Amniotic epithelial cell (primary cell): ENCODE data around the gene S100PBP.

ENCODE experiments used
- DNase-seq: peaks from one replicate; pipeline ENCODE4 v3.0.0-alpha.2; 2010; ENCODE audit warnings: low read depth

S100PBP gene

DNA sequence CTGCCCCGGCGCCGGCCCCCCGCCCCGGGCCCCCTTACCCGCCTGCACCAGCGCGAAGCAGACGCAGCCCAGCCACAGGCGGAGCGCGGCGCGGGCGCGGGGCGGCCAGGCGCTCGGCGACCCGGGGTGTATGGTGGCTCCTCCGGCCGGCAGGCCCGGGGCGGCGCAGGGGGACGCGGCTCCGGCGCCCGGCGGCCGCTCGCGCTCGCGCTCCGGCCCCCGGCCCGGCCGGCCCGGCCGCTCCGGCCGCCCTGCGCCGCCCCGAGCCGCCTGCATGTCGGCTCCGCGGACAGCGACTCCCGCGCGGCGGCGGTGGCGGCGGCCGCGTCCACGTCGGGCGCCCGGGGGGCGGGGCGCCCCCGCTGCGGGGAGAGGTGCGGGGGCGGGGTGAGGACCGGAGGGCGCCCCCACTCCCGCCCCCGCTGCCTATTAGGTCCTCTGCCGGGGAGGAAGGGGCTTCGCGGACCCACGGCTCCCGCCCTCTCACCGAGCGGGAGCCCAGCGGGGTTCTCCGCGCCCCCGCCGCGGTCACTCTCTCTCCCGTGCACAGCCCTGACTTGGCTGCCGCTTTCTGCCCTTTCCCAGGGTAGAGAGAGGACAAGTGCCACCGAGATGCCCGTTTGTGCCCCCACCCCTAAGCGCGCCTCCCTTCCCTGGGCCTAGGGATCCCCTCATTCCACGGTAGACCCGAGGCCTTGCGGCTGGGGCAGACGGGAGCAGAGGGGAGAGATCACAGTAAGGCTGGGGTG lies 53.3 kb downstream of the S100PBP start, which contains the start of gene FNDC5:
Gene FNDC5, minus strand, starts transcription at position 298 of the 749 bp plus-strand sequence.
- no peak for DNase-seq

DNA sequence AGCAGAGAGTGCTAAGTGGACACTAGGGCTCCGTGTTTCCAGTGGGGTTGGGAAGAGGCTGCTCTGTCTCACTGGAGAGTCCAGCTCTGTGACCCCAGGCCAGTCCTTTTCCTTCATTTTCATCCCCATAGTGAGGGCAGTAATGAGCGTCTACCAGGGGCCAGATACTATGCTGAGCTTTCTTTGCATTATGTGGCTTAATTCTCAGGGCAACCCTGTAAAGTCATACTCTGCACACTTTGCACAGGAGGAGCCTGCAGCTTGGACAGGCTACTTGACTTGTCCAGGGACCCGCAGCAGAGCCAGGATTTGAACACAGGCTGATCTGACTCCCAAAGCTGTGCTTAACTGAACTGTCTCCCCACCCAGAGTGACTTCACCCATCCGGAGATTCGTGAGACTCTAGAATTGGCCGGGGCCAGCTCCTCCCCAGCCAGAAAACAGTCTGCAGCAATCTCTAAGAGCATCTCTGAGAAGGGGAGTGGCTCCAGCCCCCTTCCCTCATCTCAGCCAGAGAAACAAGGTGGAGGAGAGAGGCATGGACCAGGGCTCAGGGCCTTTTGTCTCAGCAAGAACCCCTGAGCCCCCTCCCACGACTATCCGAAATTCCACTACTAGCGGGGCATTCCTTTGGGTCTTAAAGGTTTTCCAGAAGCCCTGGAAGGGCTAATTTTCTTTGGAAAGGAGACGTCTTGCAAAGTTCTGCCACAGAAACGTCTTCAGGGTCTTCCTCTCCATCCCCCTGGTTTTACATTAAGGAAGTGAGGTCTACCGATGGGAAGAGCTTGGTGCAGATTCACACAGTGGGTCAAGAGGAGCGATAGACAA lies 54.1 kb downstream of the S100PBP start:
- no peak for DNase-seq

DNA sequence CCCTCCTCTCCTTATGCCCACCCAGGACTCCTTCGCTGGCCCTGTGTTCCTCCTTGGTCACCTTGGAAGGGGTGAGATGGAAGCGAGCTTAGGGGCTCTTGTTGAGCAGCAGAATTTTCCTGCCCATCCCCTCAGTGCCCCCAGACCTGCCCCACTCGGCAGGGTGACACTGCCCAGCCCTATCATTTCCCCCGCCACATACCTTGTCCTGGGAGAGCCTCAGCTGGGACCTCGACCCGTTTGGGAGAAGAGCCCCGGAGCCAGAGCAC lies 54.7 kb downstream of the S100PBP start:
- DNase-seq = no peak

DNA sequence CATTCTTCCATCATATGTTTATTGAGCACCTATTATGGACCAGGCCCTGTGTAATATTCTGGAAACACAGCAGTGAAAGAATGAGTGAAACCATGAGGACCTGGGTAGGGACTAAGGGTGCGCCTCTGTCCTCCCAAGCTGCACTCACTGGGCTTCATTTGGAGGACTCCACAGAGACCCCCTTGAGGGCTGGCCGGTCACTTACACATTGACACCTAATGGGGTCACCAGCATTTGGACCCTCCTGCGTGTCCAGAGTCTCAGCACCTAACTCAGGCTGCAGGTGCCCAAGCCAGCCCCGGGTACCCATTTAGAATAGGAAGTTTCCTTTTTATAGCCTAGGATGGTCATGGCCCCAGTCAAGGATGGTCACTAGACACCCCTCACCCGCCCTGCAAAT lies 56.0 kb downstream of the S100PBP start:
- no peak for DNase-seq

DNA sequence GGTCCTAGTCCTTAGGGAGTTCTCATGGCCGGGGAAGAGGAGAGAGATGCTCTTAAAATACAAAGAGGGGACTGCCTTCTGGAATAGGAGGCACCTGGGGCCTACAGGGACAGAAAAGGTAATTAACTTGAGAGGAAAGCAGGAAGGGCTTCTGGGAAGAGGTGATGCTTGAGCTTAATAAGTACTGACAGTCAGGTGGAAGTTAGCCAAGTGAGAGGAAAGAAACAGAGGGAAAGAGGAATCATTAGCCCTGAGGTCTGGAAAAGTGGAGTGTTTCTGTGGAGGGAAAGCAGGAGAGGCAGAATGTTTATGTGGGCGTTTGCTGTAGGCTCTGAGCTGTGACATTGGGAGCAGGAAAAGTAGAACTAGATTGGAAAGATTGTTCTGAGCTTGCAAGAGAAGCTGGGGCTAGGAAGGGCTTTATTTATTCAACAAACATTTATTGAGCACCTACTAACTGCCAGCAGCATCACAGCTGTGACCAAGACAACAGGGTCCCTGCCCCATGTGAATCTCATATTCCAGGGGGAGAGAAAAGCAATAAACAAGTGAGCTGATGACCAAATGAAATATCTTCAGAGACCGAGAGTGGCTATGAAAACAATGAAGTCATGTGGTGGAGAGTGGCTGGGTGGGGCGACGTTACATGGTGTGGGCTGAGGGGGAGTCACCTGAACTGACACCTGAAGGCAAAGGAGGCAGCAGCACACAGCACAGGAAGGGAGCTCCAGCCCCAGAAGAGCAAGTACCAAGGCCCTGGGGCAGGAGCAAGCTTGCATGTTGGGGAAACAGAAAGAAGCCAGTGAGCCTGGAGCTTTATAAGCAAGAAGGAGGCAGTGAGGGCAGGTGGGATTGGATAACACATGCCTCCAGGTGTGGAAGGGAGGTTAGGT lies 57.7 kb downstream of the S100PBP start:
- no peak for DNase-seq

DNA sequence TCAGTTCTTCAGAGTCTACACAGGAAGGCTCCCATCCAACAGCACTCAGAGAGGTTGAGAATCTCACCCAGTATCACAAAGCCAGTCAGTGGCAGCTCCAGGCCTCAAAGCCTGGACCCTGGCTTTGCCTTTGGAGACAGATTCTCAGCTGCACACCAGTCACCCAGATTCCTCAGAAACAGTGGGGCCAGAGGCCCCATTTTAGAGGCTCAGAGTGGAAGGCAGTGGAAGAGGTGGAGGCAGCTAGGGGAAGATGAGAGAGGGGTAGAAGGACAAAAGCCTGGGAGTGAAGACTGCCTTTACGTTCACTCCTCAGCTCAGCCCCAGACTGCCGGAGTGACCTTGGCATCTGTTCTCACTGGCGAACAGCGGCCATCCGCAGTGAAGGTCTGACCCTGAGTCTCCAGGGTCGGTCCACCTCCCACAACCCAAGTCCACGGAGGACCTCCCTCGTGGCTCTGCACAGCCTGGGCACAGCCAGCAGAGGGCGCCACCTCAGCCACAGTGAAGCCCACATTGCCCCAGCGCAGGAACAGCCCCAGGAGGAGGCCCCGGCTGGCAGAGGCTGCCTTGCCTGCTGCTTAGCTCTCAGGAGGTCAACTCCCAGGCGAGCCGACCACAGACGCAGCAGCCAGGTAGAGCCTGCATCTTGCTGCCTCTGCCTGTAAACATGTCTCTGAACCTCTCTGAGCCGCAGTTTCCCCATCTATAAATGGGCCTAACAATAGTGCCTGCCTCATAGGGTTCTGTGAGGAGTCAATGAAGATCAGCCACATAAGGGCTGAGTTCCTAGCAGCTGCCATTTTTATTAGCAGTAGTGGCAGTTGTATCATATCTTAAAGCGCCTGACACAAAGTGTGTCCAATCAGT lies 59.1 kb downstream of the S100PBP start:
- DNase-seq = peak; percentile 40

DNA sequence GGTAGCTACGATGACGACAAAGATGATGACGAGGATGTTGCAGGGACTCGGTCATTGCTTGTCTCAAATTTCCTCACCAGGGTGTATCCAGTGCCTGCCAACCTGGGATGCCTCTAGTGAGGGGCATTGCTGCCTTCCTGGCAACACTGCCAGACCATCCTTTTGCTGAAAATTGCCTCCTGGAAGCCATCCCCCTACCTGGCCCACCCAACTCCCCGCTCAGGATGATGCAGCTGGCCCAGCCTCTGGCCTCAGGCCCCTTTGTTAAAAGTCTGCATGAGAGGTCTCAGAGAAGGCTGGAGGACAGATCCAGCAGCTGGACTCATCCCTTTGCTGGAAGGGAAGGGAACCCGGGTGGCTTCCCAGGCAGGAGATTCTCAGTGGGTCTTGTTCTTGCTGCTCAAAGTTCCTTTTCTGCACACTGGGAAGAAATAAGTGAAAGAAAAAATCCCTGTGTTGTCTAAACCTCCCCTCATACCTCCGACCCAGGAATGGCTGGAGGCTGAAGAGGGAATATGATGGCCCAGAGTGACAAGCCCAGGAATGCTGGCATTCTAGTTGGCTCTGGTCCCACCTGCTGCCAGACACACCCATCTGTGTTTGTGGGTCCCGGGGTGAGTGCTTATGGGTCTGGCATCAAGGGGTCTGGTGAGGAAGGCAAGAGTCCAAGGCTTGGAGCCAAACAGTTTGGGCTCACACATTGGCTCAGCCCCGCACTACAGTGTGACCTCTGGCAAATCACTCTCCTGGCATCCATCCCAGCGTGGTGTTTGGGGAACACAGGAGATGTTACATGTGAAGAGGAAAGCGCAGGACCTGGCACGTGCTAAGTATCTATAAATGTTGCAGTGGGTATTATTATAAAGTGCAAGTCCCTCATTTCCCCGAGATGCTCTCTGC lies 60.0 kb downstream of the S100PBP start:
- no peak for DNase-seq

DNA sequence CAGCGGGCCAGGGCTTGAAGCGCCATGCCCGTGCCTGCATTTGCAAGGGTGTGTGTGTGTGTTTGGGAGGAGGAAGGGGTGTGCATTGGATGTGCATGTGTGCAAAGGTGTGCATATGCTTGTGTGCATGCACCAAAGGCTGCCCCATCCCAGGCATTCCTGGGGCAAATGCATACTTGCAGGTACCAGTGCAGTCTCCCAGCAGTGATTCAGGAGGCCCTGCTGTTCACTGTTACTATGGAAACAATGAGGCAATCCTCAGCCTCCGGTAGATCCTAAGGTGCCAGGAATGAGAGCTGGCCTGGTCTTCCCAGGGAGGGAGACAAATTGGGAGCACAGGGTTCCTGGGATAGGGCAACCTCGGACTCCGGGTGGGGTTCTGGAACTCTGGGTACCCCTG lies 60.7 kb downstream of the S100PBP start:
- DNase-seq = peak; percentile 58

DNA sequence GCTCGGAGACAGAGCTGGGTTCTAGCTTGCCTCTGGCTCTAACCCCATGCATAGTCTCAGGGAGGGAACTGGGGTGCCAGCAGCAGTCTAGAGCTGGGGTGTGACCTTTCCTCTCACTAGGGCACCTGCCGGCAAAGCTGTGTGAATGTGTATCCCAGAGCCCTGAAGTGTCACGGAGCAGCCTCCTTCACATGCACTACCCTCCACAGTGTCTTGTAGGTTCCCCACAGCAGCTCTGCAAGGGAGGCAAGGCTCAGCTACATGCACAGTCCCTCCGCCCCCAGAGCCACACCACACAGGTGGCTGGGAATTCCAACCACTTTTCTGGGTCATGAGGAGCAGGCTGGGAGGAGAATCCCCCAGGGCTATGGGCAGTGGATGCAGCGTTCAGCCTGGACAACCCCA lies 61.2 kb downstream of the S100PBP start:
- no peak for DNase-seq

DNA sequence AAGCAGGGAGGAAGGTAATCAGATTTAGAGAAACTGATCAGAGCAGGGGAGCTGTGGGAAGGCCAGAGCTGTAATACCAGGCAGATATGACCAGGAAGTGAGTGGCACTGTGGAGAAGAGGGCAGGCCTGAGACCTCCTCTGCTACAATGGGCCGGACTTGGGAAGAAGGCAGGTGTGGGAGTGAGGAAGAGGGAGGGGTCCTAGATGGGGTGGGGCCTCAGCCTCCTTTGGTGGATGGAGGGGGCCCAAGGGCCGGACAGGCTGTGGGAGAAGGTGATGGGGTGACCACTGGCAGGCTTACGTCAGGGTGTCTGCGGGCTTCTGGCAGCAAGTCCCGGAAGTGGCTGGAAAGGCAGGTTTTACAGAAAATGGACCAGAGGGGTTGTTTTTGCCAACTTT lies 63.8 kb downstream of the S100PBP start:
- DNase-seq = no peak

DNA sequence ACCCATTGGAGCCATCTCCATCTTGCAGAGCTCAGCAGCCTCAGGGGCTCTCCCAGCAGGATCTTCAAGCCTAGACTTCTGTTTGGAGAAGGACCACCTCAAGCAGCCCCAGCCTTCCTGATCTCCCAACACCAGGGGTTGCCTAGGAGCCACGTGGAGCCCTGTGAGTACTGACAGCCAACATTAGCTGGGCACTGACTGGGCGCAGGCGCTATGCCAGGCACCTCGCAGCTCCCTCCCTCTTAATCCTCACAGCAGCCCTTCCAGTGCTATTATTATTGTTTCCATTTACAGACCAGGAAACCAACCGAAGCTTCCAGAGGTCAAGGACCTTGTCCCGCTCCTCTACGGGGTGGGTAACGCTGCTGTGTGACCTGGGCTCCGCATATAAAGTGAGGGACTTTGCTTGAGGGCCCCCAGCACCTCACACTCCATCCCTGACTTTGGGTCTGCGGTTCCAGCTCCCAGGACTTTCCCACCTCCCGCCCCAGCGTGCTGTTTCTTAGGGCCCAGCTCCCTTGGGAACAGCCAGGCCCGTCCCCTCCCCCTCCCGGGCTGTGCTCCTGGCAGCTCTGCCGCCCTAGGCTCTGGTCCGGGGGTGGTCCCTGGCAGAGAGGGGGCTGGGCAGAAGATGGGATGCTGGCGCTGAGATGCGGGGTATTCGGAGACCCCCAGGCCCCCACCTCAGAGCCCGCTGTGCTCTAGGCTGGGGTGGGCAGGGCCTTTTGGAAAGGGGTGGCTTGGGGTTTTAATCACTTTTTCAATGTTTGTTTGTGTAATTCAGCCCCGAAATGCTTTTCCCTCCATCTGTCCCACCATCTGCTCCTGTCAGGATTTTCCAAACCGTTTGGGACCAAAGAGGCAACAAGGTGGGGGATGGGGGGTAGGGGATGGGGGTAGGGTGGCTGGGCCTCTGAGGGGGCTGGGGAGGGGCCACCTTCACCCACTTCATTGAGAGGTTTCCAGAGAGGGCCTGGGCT lies 64.7 kb downstream of the S100PBP start:
- DNase-seq = no peak

DNA sequence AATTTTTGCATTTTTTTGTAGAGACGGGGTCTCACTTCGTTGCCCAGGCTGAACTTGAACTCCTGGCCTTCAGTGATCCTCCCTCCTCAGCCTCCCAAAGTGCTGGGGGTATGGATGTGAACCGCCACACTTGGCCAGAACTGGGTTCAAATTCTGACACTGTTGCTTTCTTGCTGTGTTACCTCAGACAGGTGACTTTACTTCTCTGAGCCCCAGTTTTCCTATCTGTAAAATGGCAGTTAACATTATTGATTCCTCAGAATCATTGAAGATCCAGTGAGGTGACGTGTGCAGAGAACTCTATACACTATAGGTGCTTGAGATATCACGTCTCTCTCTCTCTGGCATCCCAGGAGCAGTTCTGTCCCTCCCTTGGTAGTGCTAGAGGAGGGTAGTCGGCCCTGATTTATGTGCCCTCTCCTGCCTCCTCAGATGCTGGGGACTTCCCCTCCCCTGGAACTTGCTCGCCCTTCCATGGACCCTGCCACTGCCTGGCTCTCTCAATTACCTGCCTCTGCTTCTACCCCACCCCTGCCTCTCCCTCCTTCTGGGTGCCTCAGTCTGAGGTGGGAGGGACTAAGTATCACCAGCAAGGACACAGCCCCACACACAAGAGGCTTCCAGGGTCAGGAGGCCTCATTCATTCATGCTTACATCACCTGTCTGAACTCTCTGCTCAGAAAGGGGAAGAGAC lies 66.0 kb downstream of the S100PBP start:
- no peak for DNase-seq

DNA sequence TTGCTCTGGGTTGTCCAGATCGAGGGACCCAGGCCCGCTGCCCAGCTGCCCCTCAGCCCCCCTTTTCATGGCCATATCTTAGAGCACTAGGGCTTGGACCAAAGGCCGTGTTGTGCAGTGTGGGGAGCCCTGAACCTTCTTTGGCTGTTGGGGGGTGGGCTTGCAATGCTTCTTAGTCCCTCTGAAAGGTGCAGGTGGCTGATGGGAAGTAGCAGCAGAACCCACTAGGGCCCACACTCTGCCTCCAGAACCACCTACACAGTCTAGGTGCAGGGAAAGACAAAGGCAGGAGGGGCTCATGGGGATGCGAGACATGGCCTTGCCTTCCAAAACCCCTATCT lies 66.5 kb downstream of the S100PBP start:
- no peak for DNase-seq

DNA sequence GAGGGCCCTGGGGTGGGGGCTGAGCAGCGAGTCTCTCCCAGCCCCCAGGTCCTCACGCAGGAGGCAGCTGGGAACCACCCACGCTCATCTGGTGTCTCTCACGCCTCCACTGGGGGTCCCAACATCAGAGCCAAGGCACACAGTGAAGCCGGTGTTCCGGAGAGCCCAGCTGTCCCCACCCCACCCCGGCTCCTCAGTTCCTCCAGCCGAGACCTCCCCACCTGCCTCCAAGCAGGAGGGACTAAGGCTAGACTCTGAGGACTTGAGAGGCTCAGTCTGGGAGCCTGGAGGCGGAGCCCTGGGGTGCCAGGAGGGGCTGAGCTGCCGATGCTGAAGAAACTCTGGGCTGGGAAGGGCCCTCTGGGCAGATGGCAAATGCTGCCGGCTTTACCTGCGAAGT lies 67.3 kb downstream of the S100PBP start:
- DNase-seq = no peak

DNA sequence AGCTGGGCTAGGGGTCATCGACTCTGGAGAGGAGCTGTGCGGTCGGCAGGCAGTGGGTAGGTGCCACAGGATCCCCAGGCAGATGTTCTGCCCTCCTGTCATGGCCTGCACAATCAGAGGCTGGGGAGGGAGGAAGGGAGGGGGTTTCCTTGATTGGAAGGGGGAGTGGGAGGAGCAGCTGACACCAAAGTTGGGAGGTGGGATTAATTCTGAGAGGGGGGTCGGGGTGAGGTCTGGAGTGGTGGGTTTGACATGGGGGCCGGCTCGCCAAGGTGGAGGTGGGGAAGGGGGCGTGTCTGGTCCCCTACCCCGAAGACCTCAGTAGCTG lies 68.2 kb downstream of the S100PBP start:
- DNase-seq = no peak

DNA sequence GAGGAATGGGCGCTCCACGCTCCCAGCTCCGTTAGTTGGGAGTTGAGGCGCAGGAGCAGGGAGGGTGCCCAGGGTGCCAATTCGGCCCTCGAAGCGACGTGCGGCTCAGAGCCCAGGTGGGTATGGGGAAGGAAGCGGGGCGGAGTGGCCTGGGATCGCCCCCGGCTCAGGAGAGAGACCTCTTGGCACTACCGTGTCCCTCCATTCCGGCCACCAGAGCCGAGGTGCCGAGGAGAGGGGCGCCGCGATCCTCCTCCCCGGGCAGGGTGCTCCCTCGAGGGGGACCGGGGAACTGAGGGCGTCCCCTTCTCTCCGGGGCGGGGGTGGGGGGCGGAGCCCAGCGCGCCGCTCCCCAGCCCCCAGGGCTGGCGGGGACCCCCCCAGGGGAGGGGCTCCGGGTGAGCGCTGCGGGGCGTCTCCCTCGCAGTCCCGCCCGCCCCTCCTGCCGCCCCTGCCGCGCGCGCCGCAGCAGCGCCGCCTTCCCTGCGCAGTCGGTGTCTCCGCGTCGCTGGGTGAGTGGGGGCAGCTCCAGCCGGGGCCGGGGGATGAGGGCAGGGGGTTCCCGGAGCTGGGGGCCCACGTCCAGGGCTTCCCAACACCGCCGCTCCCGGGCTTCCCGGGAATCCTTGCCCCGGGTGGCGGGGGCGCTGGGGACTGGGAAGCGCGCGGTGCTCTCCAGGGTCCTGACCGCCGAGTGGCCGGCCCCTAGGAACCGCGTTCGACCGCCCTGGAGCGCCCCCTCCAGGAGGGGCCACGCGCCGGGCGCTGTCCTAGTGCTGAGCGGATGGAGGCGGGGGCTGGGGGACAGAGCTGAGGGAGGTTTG lies 68.8 kb downstream of the S100PBP start, which contains the start of gene HPCA:
Gene HPCA, plus strand, starts transcription at position 488 of the 824 bp plus-strand sequence. CDS start 2,408 bp downstream, outside the sequence.
- DNase-seq = peak; percentile 38

DNA sequence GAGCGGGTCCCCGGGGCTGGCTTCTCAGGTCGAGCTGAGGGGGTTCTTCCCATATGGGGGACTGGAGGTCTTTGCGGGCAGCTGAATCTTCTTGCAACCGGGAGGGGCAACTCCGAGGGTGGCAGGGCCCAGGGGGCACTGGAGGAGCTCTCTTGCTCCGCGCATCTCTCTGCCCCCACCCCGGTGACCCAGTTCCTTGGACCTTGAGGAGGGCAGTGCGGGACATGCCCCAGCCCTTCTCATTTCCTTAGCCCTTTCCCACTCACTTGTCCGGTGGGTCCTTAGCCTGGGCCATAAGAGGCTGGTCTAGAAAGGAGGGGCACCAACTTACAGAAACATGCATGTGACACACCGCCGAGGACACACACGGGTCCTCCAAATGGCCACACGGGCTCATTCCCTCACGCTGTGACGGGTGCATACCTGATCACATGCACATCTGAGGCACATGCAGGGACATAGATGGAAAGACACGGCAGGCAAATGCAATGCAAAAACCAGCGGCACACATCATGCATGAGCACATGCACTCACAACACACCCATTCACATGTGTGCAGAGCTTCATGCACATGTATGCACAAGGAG lies 69.5 kb downstream of the S100PBP start:
- DNase-seq = no peak

DNA sequence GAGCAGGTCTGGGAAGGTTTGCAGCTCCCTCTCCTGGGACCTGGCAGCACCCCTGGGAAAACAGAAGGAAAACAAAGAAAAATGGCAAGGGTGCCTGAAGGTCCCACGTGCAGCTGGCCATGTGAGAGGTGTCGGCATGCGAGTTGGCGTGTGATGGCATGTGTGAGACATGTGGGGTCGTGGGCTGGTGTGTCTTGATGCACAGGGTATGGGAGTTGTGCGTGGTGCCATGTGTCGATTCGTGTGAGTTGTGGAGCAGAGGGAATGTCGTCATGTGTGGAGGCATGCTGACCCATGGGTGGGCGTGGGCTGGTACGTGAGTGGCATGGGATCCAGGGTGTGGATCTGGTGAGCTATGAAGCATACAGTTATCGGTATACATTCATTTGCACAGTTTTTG lies 70.2 kb downstream of the S100PBP start:
- no peak for DNase-seq
